ENCODE measurements around the gene ABR. TPM values are rescaled to one million over a fixed set of nuclear protein-coding genes. Genes with fewer than 3 reads are reported as not detected.

Gene ABR
- total RNA-seq, 1 experiment from 2014 or later: 172 TPM

GRCh38 chr17:1137465-1137894, 42.3 kb downstream of the ABR start:
- ATAC-seq (peak; percentile 63), DNase-seq (ENCODE audit: low read depth, low spot score) (peak; percentile 77)
- in situ Hi-C loops (cut with HindIII; ENCODE audit: low pct_unique_long_range_greater_than_20kb, low sequenced_read_pairs) (no loop called here), intact Hi-C loops (cut with micrococcal nuclease; ENCODE audit: unreplicated experiment) (no loop called here)
- H3K27ac ChIP-seq (ENCODE audit: low read length): peak overlapping the region; percentile 91
- TF ChIP-seq POLR2AphosphoS5 (IDR thresholded peaks at IDR 0.05; ENCODE audit: low read depth, low read length) (peak; percentile 70), SIN3A (IDR thresholded peaks at IDR 0.05; ENCODE audit: borderline replicate concordance, insufficient read depth, low read depth, low read length) (no peak)
- H3K4me1 ChIP-seq (ENCODE audit: control insufficient read depth, insufficient read depth, low read length): no peaks in the 10 kb centered on the region; the same call in 1 of the 2 replicates
- CTCF ChIA-PET: interaction anchor here (0.5 to 1.8 kb wide), 3 partner anchors 15 to 787 kb away, joined by 4 to 5 read pairs (median 5); no protein-coding TSS in a partner anchor
- peak overlapping the region; percentile 49 to 72 for H3K4me3 ChIP-seq (ENCODE audit: low read depth in 2 of 2, low read length in 2 of 2)
- H3K27me3 ChIP-seq (ENCODE audit: control insufficient read depth, insufficient read depth, low read length): no peaks in the 10 kb centered on the region
- BruUV-seq (replicated peaks): no TSS peak
- no peaks in the 10 kb centered on the region for H3K9me3 ChIP-seq (ENCODE audit: control insufficient read depth, insufficient read depth, low read depth, low read length)
- no peaks in the 10 kb centered on the region for H3K36me3 ChIP-seq (ENCODE audit: control insufficient read depth, insufficient read depth, low read length)
- POLR2A ChIA-PET: interaction anchor here (0.6 to 0.7 kb wide), 2 partner anchors 27 to 124 kb away, joined by 3 to 5 read pairs; no protein-coding TSS in a partner anchor

GRCh38 chr17:1136748-1137147, 43.0 kb downstream of the ABR start:
- peak overlapping the region; percentile 91 for H3K27ac ChIP-seq (ENCODE audit: low read length)
- intact Hi-C loops (cut with micrococcal nuclease; ENCODE audit: unreplicated experiment): no loop called here
- ATAC-seq (no peak), DNase-seq (ENCODE audit: low read depth, low spot score) (no peak)
- H3K4me3 ChIP-seq (ENCODE audit: low read depth in 2 of 2, low read length in 2 of 2): peak overlapping the region in 1 of 2 experiments; percentile 72; a peak in 2 of 4 replicates
- in situ Hi-C loops (cut with HindIII; ENCODE audit: low pct_unique_long_range_greater_than_20kb, low sequenced_read_pairs): no loop called here
- H3K27me3 ChIP-seq (ENCODE audit: control insufficient read depth, insufficient read depth, low read length): no peaks in the 10 kb centered on the region
- ChIA-PET POLR2A (no interaction called here), CTCF (interaction anchor here (1.8 kb wide), 1 partner anchor 14 kb away, joined by 5 read pairs; no protein-coding TSS in a partner anchor)
- TF ChIP-seq TCF7L2 (IDR thresholded peaks at IDR 0.05; ENCODE audit: low read depth, low read length): no peak
- TF ChIP-seq CTCF (IDR thresholded peaks at IDR 0.05): no peak
- TF ChIP-seq REST (IDR thresholded peaks at IDR 0.05; ENCODE audit: insufficient read depth in 1 of 2, low read depth in 2 of 2, low read length in 1 of 2): no peak
- TF ChIP-seq SIN3A (IDR thresholded peaks at IDR 0.05; ENCODE audit: borderline replicate concordance, insufficient read depth, low read depth, low read length): no peak
- no peak for TF ChIP-seq POLR2AphosphoS5 (IDR thresholded peaks at IDR 0.05; ENCODE audit: low read depth, low read length)
- no peaks in the 10 kb centered on the region for H3K36me3 ChIP-seq (ENCODE audit: control insufficient read depth, insufficient read depth, low read length)
- H3K4me1 ChIP-seq (ENCODE audit: control insufficient read depth, insufficient read depth, low read length): no peaks in the 10 kb centered on the region; the same call in 1 of the 2 replicates
- H3K9me3 ChIP-seq (ENCODE audit: control insufficient read depth, insufficient read depth, low read depth, low read length): no peaks in the 10 kb centered on the region
- no TSS peak for BruUV-seq (replicated peaks)

- no peak overlapping the region for H3K4me3 ChIP-seq (ENCODE audit: low read depth in 2 of 2, low read length in 2 of 2)
- no peaks in the 10 kb centered on the region for H3K9me3 ChIP-seq (ENCODE audit: control insufficient read depth, insufficient read depth, low read depth, low read length)
- no peak overlapping the region for H3K27ac ChIP-seq (ENCODE audit: low read length)
- no peak for ATAC-seq
- intact Hi-C loops (cut with micrococcal nuclease; ENCODE audit: unreplicated experiment): no loop called here
- ChIA-PET POLR2A (no interaction called here), CTCF (no interaction called here)
- no peaks in the 10 kb centered on the region for H3K36me3 ChIP-seq (ENCODE audit: control insufficient read depth, insufficient read depth, low read length)
- in situ Hi-C loops (cut with HindIII; ENCODE audit: low pct_unique_long_range_greater_than_20kb, low sequenced_read_pairs): no loop called here
- BruUV-seq (replicated peaks): TSS peak; percentile 44
- no peak for TF ChIP-seq REST (IDR thresholded peaks at IDR 0.05; ENCODE audit: insufficient read depth in 1 of 2, low read depth in 2 of 2, low read length in 1 of 2)
- no peak for TF ChIP-seq SIN3A (IDR thresholded peaks at IDR 0.05; ENCODE audit: borderline replicate concordance, insufficient read depth, low read depth, low read length)
- TF ChIP-seq POLR2AphosphoS5 (IDR thresholded peaks at IDR 0.05; ENCODE audit: low read depth, low read length): no peak
- no peak for TF ChIP-seq CTCF (IDR thresholded peaks at IDR 0.05)
- no peak for TF ChIP-seq TCF7L2 (IDR thresholded peaks at IDR 0.05; ENCODE audit: low read depth, low read length)
- no peak for DNase-seq (ENCODE audit: low read depth, low spot score)
- no peaks in the 10 kb centered on the region for H3K27me3 ChIP-seq (ENCODE audit: control insufficient read depth, insufficient read depth, low read length)
- H3K4me1 ChIP-seq (ENCODE audit: control insufficient read depth, insufficient read depth, low read length): no peaks in the 10 kb centered on the region; the same call in 1 of the 2 replicates
Measured at GRCh38 chr17:1134634-1135324, 45.0 kb downstream of the ABR start.
